Medulla oblongata (tissue), 1 donor: ENCODE data around the gene CYFIP1.

Experiments
- DNase-seq: peaks from one replicate; pipeline ENCODE4 v3.0.0-alpha.2; 2015; ENCODE audit errors: extremely low spot score

Gene CYFIP1

DNA sequence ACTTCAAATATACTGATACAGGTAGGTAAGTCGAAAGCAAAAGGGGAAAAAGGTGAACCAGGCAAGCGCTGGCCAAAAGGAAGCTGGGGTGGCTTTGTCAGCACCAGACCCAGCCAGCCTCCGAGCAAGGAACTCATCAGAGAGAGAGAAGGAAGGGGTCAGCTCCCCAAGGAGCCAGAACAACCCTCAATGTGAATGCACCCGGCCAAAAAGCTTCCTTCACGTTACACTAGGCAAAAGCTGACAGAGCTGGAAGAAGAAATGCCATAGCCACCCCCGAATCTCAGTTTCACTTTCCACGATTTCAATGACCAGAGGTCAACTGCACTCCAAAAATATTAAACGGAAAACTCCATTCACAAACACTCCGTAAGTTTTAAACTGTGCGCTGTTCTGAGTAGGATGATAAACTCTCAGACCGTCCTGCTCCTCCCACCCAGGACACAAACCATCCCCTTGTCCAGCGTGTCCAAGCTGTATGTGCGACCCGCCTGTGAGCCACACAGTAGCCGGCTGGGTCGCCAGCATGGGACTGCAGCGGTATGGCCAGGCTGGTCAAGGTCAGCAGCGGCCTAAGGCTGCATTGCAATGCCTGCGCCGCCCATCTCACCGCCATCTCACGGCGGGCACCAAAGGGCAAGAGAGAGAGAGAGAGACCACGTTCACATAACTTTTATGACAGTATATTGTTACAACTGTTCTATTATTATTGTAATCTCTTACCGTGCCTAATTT, 29.7 kb downstream of the CYFIP1 start:
- no peak for DNase-seq

DNA sequence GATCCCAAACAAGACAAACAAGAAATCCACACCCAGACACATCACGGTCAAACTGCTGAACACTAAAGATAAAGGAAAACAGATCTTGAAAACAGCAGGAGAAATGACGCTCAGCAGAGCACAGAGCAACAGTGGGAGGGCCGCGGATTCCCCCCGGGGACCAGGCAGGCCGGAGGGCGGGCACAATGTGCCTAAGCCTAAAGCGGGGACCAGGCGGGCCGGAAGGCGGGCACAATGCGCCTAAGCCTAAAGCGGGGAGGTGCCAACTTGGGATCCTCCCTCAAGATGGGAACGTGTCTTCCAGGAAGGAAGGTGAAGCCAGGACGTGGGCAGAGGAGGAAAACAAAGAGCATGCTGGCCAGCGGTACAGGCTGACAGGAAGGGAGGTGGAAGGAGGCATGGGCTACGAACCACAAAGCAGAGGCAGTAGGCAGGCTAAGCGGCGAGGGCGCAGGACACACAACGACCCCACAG, 31.1 kb downstream of the CYFIP1 start:
- DNase-seq = peak; percentile 24

DNA sequence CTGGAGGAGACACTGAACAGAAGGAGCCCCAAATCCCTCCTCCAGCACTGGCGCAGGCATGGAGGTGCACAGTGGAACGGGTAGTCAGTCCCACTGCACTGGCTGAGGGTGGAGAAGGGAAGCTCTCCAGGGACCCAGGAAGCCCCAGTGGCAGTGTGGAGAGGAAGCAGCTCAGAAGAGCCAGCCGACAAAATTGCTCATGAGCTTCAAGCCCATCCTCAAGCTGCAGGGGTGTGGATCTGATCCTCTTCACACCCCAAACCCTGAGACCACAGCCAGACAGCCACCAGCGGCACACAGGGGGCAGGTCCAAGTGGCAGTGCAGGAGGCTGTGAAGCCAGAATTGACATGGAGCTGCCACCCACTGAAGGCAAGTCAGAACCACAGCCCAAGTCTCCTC, 32.1 kb downstream of the CYFIP1 start:
- no peak for DNase-seq

GRCh38 chr15:22947101-22948000, 32.8 kb downstream of the CYFIP1 start:
- no peak for DNase-seq

DNA sequence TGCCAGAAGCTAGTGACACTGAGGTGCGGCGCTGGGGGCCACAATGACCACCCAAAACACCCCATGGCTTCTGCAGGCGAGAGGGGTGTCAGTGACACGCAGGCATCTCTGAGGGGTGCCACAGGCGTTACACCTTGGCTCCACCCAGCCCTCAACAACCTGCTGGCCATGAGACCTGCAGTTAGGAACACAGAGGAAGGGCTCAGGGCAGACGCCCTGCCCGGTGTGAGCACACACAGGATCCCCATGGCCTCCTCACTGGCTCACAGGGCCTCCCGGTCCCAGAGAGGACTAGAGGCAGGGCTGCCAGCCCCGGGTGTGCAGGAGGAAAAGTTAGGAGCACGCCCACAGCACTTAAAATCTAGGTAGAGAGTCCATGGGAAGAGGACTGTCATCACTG, 35.1 kb downstream of the CYFIP1 start:
- no peak for DNase-seq

- DNase-seq = no peak
These were observed 35.5 kb downstream of the CYFIP1 start for GRCh38 chr15:22944651-22945050.

GRCh38 chr15:22942877-22943276, 37.3 kb downstream of the CYFIP1 start:
- DNase-seq = no peak

GRCh38 chr15:22942306-22942855, 37.8 kb downstream of the CYFIP1 start:
- DNase-seq = no peak

DNA sequence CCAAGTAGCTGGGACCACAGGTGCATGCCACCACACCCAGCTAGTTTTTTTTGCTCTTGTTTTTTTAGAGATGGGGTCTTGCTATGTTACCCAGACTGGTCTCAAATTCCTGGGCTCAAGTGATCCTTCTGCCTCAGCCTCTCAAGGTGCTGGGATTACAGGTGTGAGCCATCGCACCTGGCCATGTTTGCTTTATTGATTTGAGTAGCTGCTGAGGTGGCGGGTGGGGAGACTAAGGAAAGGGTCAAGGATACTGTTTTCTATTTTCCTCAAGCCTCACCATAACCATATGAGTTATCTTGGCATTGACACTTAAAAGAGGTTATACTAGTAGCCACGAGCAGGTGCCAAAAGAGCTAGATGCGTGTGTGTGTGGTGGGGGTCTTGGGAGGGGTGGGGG, 39.0 kb downstream of the CYFIP1 start:
- DNase-seq = no peak

DNA sequence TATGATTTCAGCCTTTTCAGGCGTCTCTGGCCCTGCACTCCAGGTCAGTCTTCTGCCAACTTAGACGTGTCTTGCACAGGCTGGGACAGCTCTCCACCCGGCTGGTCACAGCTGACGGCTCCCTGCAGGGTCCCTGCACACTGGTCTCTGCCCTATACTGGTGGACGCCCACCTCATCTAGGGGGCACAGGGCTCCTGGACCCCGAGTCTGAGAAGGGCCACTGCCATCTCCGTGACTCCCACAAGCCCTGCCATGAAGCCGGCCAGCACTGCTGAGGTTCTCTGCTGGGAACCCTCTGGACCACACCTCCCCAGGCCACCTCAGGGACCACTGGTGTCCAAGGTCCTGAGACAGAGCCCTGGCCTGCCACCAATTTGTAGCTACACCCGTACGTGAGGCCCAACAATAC, 40.5 kb downstream of the CYFIP1 start:
- DNase-seq = no peak

- DNase-seq = no peak
These were observed 41.1 kb downstream of the CYFIP1 start for GRCh38 chr15:22939051-22939450.

DNA sequence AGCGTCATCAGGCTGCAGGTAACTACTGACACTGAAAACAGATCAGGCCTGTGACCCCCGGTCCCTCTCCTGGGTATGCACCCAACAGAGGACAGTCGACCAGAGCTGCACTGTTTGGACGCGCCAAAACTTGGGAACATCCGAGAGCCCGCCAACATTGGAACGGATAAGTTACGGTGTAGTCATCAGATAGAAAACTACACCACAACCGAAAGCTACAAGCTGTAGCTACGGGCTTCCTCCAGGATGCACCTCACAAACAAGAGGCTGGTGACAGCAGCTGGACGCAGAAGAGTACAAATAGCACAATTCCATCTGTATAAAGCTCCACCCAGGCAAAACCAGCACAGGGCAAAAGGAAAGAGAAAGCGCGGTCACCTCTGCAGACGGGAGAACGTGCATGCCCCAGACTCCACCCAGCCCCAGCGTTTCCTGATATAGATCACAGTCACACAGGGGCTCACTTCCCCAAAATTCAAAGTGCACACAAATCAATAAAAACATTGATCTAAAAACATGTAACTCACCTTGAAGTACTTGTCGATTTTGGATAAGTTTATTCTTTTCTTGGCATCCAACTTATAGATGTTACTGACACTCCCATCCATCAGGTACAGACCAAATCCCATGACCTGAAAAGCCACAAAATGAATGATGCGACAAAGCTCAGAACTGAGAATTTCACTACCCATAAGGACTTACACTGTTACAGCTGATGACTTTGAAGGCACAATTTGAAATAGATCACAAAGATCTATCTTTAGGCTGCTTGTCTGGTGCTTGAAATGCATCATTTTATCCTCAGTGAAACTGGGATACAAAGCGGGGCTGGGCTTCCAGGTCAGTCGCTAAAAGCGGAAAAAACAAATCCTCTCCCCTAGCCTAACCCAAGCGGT, 43.3 kb downstream of the CYFIP1 start:
- DNase-seq = no peak

GRCh38 chr15:22933641-22934061, 46.5 kb downstream of the CYFIP1 start:
- DNase-seq = no peak

- DNase-seq = no peak
These were observed 48.2 kb downstream of the CYFIP1 start for GRCh38 chr15:22931784-22932536.

DNA sequence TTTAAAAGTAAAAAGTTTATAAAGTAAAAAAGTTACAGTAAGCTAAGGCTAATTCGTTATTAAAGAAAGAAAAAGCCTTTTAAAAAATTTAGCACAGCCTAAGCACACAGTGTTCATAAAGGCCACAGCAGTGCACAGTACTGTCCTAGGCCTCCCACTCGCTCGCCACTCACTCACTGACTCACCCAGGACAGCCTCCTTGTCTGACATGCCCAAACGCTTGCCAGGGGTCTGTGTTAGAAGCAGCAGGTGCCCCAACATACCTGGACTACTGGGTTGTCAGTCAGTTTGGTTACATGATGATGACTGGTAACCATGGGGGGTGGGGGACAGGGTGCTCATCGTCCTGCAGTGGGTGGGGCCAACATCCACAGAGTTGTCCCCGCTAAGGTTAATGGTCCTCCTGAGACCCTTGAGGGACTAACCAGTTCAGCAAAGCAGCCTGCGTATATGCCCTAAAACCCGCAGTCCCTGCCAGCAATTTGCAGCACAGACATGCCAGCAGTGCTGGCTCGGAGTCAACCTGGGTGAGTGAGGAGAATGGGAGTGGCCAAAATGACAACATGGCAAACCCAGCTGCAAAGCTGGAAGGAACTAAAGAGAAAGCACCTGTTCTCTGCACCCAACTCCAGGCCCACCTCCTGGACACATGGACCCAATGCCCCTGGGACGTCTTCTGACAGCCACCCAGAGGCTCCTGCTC, 49.2 kb downstream of the CYFIP1 start:
- DNase-seq = no peak

GRCh38 chr15:22927761-22928160, 52.4 kb downstream of the CYFIP1 start:
- no peak for DNase-seq

GRCh38 chr15:22925875-22926274, 54.3 kb downstream of the CYFIP1 start:
- DNase-seq = no peak

GRCh38 chr15:22922003-22922402, 58.2 kb downstream of the CYFIP1 start:
- no peak for DNase-seq

DNA sequence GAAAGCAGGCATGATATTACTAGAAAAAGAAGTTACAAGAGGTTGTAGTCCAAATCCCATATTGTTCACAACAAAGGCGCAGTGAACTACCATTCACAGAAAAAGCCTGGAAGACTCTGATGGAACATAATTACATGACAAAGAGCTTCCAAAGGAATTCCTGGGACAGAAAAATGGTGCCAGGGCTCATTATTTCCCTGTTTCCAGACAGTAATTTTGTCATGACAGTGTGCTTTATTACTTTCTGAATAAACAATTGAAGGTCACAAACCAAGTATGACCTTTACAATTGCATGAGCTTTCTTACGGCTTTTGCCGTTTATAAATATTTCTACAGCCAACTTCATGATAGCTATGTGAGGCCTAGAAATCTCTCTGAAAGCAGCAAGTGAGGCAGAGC, 61.0 kb downstream of the CYFIP1 start:
- DNase-seq = no peak

- DNase-seq = no peak
These were observed 61.5 kb downstream of the CYFIP1 start for GRCh38 chr15:22918596-22919140.
